Calu3 (cell line): ENCODE results near the gene TJP3. TPM values are rescaled to one million over a fixed set of nuclear protein-coding genes. Genes with fewer than 3 reads are reported as not detected.

Experiments used
- BruUV-seq: library from RNA; stranded (reverse); fragments of 400-500 nt; replicated peaks from 2 replicates; lab custom pipeline; 2021; lab: Mats Ljungman, UMichigan
- CTCF ChIA-PET: fragments of 300-600 bp; sonication (Branson Sonifier 250); formaldehyde crosslinking; loops from one replicate; lab custom pipeline; 2022; ENCODE audit warnings: antibody characterized with exemption; lab: Charles Lee
- DNase-seq: peaks from one replicate; pipeline ENCODE4 v3.0.0; 2022
- H3K27ac Mint-ChIP-seq: one replicate; pipeline ENCODE4 v1.8.0; 2022; ENCODE audit warnings: mixed read lengths; ENCODE audit not compliant: unreplicated experiment
- H3K27me3 Mint-ChIP-seq: one replicate; pipeline ENCODE4 v1.8.0; 2022; ENCODE audit warnings: mixed read lengths; ENCODE audit not compliant: unreplicated experiment
- H3K36me3 Mint-ChIP-seq: one replicate; pipeline ENCODE4 v1.8.0; 2022; ENCODE audit warnings: mild to moderate bottlenecking, moderate library complexity, mixed read lengths; ENCODE audit not compliant: insufficient read depth, unreplicated experiment
- H3K4me1 Mint-ChIP-seq: one replicate; pipeline ENCODE4 v1.8.0; 2022; ENCODE audit warnings: mild to moderate bottlenecking, low read depth, mixed read lengths; ENCODE audit not compliant: unreplicated experiment
- H3K4me3 Mint-ChIP-seq: one replicate; pipeline ENCODE4 v1.8.0; 2022; ENCODE audit warnings: mild to moderate bottlenecking, low read depth, moderate library complexity, mixed read lengths; ENCODE audit not compliant: unreplicated experiment
- H3K9me3 Mint-ChIP-seq: one replicate; pipeline ENCODE4 v1.8.0; 2022; ENCODE audit warnings: low read depth, mixed read lengths; ENCODE audit not compliant: unreplicated experiment
- intact Hi-C: fragments of 100-400 bp; cut with micrococcal nuclease; formaldehyde crosslinking; loops from one replicate; pipeline ENCODE4 v1.10.0; 2022; ENCODE audit not compliant: unreplicated experiment
- total RNA-seq: library from RNA; stranded (reverse); gene quantifications from 2 replicates; pipeline ENCODE4 v1.2.3, GENCODE V29; 2022
- TF ChIP-seq, protein P1 (sequence below): fragments of 200-600 bp; IDR thresholded peaks from one replicate; pipeline ENCODE4 v1.8.0; 2022; ENCODE audit warnings: antibody characterized with exemption; ENCODE audit not compliant: unreplicated experiment

Gene TJP3
- total RNA-seq, 1 experiment from 2014 or later = 84.8 TPM

DNA sequence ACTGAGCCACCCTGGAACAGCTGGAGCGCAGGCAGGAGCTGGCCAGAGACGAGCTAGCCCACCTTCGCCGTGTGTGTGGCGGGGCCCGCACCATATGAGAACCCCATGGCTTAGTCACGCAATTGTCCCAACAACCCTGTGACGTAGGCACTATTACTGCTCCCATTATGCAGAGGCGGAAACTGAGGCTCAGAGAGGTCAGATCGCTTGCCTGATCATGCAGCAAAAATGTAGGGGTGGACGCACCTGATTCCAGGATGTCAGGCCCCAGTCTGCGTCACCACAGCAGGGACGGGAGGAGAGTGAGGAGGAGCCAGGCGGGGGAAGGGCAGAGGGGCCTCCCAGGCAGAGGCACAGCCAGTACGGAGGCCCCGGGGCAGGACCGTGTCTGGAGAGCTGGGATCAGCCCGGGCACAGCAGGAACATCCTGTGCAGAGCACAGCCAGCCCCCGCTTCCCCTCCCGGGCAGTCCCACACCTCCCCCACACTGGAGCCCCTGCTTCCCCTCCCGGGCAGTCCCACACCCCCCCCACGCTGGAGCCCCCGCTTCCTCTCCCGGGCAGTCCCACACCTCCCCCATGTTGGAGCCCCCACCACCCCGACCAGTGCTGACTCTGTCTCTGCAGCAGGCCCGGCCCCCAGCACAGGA is 24.7 kb upstream of the TJP3 start:
- peaks cover 10% of the 10 kb centered on the region for H3K36me3 Mint-ChIP-seq
- H3K4me3 Mint-ChIP-seq = no peak overlapping the region
- CTCF ChIA-PET = no interaction called here
- no peak for DNase-seq
- no peaks in the 10 kb centered on the region for H3K27me3 Mint-ChIP-seq
- H3K9me3 Mint-ChIP-seq = no peaks in the 10 kb centered on the region
- no TSS peak for BruUV-seq
- H3K27ac Mint-ChIP-seq = no peak overlapping the region
- TF ChIP-seq, protein P1, sequence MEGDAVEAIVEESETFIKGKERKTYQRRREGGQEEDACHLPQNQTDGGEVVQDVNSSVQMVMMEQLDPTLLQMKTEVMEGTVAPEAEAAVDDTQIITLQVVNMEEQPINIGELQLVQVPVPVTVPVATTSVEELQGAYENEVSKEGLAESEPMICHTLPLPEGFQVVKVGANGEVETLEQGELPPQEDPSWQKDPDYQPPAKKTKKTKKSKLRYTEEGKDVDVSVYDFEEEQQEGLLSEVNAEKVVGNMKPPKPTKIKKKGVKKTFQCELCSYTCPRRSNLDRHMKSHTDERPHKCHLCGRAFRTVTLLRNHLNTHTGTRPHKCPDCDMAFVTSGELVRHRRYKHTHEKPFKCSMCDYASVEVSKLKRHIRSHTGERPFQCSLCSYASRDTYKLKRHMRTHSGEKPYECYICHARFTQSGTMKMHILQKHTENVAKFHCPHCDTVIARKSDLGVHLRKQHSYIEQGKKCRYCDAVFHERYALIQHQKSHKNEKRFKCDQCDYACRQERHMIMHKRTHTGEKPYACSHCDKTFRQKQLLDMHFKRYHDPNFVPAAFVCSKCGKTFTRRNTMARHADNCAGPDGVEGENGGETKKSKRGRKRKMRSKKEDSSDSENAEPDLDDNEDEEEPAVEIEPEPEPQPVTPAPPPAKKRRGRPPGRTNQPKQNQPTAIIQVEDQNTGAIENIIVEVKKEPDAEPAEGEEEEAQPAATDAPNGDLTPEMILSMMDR = no peak
- no peaks in the 10 kb centered on the region for H3K4me1 Mint-ChIP-seq
- intact Hi-C loops = no loop called here

DNA sequence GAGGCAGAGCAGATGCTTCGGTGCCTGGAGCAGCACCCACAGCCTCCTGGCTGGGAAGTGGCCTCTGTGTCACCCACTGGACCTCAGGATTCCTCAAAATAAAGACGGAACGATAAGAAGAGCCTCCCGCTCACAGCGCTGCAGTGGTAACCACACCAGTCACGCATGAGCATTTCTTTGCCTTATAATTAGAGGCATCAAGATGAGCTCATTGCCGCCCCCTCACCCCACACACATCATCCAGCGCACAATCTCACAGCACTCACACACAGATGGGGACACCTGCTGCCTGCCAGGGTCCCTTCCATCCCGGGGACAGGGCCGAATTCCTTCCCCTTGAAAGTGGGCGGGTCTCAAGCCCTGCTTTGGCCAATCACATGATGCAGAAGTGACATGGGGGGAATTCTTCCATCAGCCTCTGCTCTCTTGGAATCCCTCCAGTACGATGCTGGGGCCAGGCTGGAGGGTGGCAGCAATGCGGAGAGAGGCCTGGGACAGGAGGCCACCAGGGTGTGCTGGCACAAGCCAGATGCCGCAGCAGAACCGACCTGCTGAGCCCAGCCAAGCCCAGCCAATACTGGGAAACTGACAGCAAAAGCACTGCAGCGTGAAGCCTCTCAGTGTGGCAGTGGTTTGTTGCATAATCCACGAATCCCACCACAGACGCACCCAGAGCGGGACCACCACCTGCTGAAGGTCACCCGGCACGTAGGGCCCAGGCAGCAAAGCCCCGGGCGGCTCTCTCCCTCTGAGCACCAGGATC is 23.9 kb upstream of the TJP3 start:
- no peak for DNase-seq
- intact Hi-C loops = no loop called here
- H3K27ac Mint-ChIP-seq = no peak overlapping the region
- no peaks in the 10 kb centered on the region for H3K27me3 Mint-ChIP-seq
- peaks cover 10% of the 10 kb centered on the region for H3K36me3 Mint-ChIP-seq
- CTCF ChIA-PET = no interaction called here
- H3K9me3 Mint-ChIP-seq = no peaks in the 10 kb centered on the region
- no TSS peak for BruUV-seq
- H3K4me1 Mint-ChIP-seq = no peaks in the 10 kb centered on the region
- TF ChIP-seq, protein P1 = no peak
- H3K4me3 Mint-ChIP-seq = no peak overlapping the region

DNA sequence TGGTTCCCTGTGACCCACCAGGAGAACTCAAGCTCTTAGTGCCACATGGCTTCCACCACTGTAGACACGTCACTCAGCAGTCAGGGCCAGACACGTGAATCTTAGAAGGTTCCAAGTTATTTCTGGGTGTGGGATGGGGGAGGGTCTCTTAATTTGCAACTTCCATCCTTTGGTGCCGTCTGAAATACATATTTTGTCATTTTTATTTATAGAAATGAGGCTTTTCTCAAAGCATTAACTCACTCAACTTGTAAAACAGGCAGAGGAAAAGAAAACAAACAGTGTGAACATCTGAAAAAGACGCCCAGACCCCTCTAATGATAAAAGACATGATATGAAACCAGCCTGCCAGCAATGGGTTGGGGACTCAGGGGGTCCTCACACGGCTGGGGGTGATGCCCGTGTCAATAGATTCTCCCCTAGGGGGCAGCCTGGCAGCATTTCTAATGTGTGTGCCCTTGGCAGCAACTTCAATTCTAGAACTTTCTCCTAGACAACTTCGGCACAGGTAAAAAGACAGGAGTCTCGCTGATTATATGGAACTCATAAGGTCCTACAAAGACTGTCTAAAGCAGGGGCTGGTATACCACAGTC is 23.3 kb upstream of the TJP3 start:
- CTCF ChIA-PET = no interaction called here
- Mint-ChIP-seq H3K36me3 (peaks cover 10% of the 10 kb centered on the region), H3K27ac (no peak overlapping the region), H3K4me1 (no peaks in the 10 kb centered on the region), H3K9me3 (no peaks in the 10 kb centered on the region), H3K4me3 (no peak overlapping the region), H3K27me3 (no peaks in the 10 kb centered on the region)
- TF ChIP-seq, protein P1 = no peak
- intact Hi-C loops = no loop called here
- no peak for DNase-seq
- no TSS peak for BruUV-seq

DNA sequence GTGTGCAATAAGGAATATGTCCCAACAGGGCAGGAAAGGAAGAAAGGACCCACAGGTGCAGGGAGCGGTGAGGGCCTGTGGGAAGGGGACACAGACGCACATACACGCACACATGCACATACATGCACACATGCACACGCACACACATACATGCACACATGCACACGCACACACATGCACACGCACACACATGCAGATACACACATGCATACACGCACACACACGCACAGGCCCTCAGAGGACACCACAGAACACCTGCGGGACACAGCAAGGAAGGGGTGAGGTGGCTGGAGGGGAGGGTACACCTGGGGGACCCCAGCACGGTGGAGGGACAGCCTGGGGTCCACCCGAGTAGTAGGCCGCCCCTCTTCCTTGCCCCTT is 20.8 kb upstream of the TJP3 start:
- Mint-ChIP-seq H3K4me1 (no peaks in the 10 kb centered on the region), H3K9me3 (no peaks in the 10 kb centered on the region), H3K4me3 (no peak overlapping the region), H3K27me3 (no peaks in the 10 kb centered on the region), H3K36me3 (peaks cover 4% of the 10 kb centered on the region), H3K27ac (no peak overlapping the region)
- CTCF ChIA-PET = no interaction called here
- no TSS peak for BruUV-seq
- intact Hi-C loops = no loop called here
- DNase-seq = no peak
- TF ChIP-seq, protein P1 = no peak
